Mesenchymal stem cell (in vitro differentiated cells and primary cell): ENCODE results near the gene SFSWAP.

Experiments
- DNase-seq: peaks from one replicate; pipeline ENCODE4 v3.0.0-alpha.2; 2013
- H2AFZ ChIP-seq: one replicate; pipeline ENCODE4 v1.6.1; 2013; ENCODE audit warnings: low read depth, mild to moderate bottlenecking, control low read depth, inconsistent platforms, low read length, moderate library complexity
- H2AK5ac ChIP-seq: 2 replicates; pipeline ENCODE4 v1.6.1; 2013; ENCODE audit warnings: low read length, moderate library complexity, mild to moderate bottlenecking, inconsistent platforms; ENCODE audit not compliant: severe bottlenecking
- H2BK120ac ChIP-seq: one replicate; pipeline ENCODE4 v1.6.1; 2013; ENCODE audit warnings: low read depth, mild to moderate bottlenecking, inconsistent platforms, low read length, moderate library complexity
- H2BK12ac ChIP-seq, 2 experiments: one replicate each; pipeline ENCODE4 v1.6.1; 2013; ENCODE audit warnings: inconsistent platforms in 2 of 2, low read length in 2 of 2, mild to moderate bottlenecking in 2 of 2, moderate library complexity in 2 of 2, control low read depth in 1 of 2
- H2BK15ac ChIP-seq: one replicate; pipeline ENCODE4 v1.6.1; 2013; ENCODE audit warnings: mild to moderate bottlenecking, low read depth, inconsistent platforms; ENCODE audit not compliant: poor library complexity, severe bottlenecking
- H2BK5ac ChIP-seq: 2 replicates; pipeline ENCODE4 v1.6.1; 2013; ENCODE audit warnings: low read depth, mild to moderate bottlenecking, low read length, control low read depth, inconsistent platforms; ENCODE audit not compliant: poor library complexity, severe bottlenecking
- H3K14ac ChIP-seq, 2 experiments: one replicate each; pipeline ENCODE4 v1.6.1; 2013; ENCODE audit warnings: inconsistent platforms in 2 of 2, low read length in 2 of 2, control low read depth in 1 of 2, mild to moderate bottlenecking in 1 of 2, moderate library complexity in 1 of 2
- H3K18ac ChIP-seq, 2 experiments: one replicate each; pipeline ENCODE4 v1.6.1; 2013; ENCODE audit warnings: inconsistent platforms in 2 of 2, low read length in 2 of 2, control low read depth in 1 of 2, low read depth in 1 of 2, mild to moderate bottlenecking in 1 of 2
- H3K23ac ChIP-seq, 2 experiments: one replicate each; pipeline ENCODE4 v1.6.1; 2013; ENCODE audit warnings: inconsistent platforms in 2 of 2, low read length in 2 of 2, mild to moderate bottlenecking in 2 of 2, moderate library complexity in 2 of 2, control low read depth in 1 of 2
- H3K27ac ChIP-seq: 2 replicates; pipeline ENCODE4 v1.5.1; 2013; ENCODE audit warnings: mild to moderate bottlenecking, moderate library complexity, low read length, control low read depth, inconsistent platforms; ENCODE audit not compliant: poor library complexity, severe bottlenecking
- H3K27me3 ChIP-seq, 2 experiments: 2 replicates each; pipeline versions ENCODE4 v1.6.1 to v1.7.0; 2013; ENCODE audit warnings: low read length in 2 of 2, mild to moderate bottlenecking in 2 of 2, moderate library complexity in 2 of 2, control low read depth in 1 of 2, inconsistent platforms in 1 of 2; ENCODE audit not compliant: control insufficient read depth in 1 of 2, insufficient read depth in 1 of 2
- H3K36me3 ChIP-seq, 2 experiments: 2 replicates each; pipeline versions ENCODE4 v1.6.1 to v1.7.0; 2013; ENCODE audit warnings: low read length in 2 of 2, control low read depth in 1 of 2, inconsistent platforms in 1 of 2, low read depth in 1 of 2, mild to moderate bottlenecking in 1 of 2; ENCODE audit not compliant: insufficient read depth in 2 of 2, control insufficient read depth in 1 of 2
- H3K4ac ChIP-seq, 2 experiments: one replicate each; pipeline ENCODE4 v1.6.1; 2013; ENCODE audit warnings: inconsistent platforms in 2 of 2, low read length in 2 of 2, mild to moderate bottlenecking in 2 of 2, moderate library complexity in 2 of 2, control low read depth in 1 of 2, low read depth in 1 of 2
- H3K4me1 ChIP-seq: 2 replicates; pipeline ENCODE4 v1.6.1; 2013; ENCODE audit warnings: low read depth, low read length, control low read depth; ENCODE audit not compliant: control insufficient read depth, insufficient read depth
- H3K4me2 ChIP-seq: 2 replicates; pipeline ENCODE4 v1.6.1; 2013; ENCODE audit warnings: low read length, mild to moderate bottlenecking, inconsistent platforms; ENCODE audit not compliant: poor library complexity, severe bottlenecking
- H3K4me3 ChIP-seq, 2 experiments: 2 replicates each; pipeline versions ENCODE4 v1.5.1 to v1.7.0; 2013; ENCODE audit warnings: low read length in 2 of 2, mild to moderate bottlenecking in 2 of 2, control low read depth in 1 of 2, low read depth in 1 of 2; ENCODE audit not compliant: insufficient read depth in 1 of 2
- H3K79me1 ChIP-seq: replicated peaks from 2 replicates; pipeline ENCODE4 v1.6.1; 2013; ENCODE audit warnings: mild to moderate bottlenecking, control low read depth, low read length, inconsistent platforms; ENCODE audit not compliant: poor library complexity, severe bottlenecking
- H3K9ac ChIP-seq: 2 replicates; pipeline ENCODE4 v1.7.0; 2013; ENCODE audit warnings: mild to moderate bottlenecking, low read length, moderate library complexity
- H3K9me3 ChIP-seq: 2 replicates; pipeline ENCODE4 v1.7.0; 2013; ENCODE audit warnings: mild to moderate bottlenecking, low read length; ENCODE audit not compliant: control insufficient read depth
- H4K8ac ChIP-seq: one replicate; pipeline ENCODE4 v1.6.1; 2013; ENCODE audit warnings: inconsistent platforms, mild to moderate bottlenecking, low read length, moderate library complexity
- H4K91ac ChIP-seq: one replicate; pipeline ENCODE4 v1.6.1; 2013; ENCODE audit warnings: mild to moderate bottlenecking, low read length, inconsistent platforms
- WGBS: methylation state at CpG from one replicate; pipeline ENCODE4 v1.1.7; 2013; ENCODE audit warnings: mixed read lengths; 5-methylcytosine and 5-hydroxymethylcytosine counted together

SFSWAP gene

DNA sequence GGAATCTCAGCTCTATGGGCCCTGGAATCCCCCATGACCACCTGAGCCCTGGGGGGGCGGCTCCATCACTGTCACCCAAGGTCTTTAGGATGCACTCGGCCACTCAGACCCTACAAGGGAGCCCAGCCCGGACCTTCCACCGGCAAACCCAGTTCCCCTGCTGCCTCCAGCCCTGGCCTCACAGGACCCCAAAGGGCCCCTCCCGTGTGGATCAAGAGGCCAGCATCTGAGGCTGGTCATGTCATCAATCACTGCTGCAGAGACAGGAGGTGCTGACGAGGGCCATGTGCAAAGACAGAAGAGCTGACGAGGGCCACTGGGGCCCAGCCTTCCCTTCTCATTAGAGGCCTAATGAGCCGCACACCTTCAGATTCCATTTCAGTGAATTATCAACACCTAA lies 39.0 kb upstream of the SFSWAP start:
- no peak overlapping the region for H3K18ac ChIP-seq
- DNase-seq, result no peak
- H3K14ac ChIP-seq, result no peak overlapping the region
- H3K79me1 ChIP-seq, result no peaks in the 10 kb centered on the region
- no peak overlapping the region for H2BK15ac ChIP-seq
- no peak overlapping the region for H4K91ac ChIP-seq
- H3K9ac ChIP-seq, result no peak overlapping the region
- no peak overlapping the region for H2BK12ac ChIP-seq
- no peak overlapping the region for H4K8ac ChIP-seq
- WGBS, result 63% methylated on average over 8 of the region's 8 CpGs
- H3K27me3 ChIP-seq, result peaks cover 3 to 58% of the 10 kb centered on the region in 2 experiments
- no peaks in the 10 kb centered on the region for H3K36me3 ChIP-seq
- no peak overlapping the region for H3K4ac ChIP-seq
- H3K4me2 ChIP-seq, result no peak overlapping the region
- no peak overlapping the region for H2AFZ ChIP-seq
- no peak overlapping the region for H3K27ac ChIP-seq
- H3K4me3 ChIP-seq, result no peak overlapping the region
- no peak overlapping the region for H3K23ac ChIP-seq
- no peak overlapping the region for H2BK120ac ChIP-seq
- no peaks in the 10 kb centered on the region for H3K4me1 ChIP-seq
- no peak overlapping the region for H2BK5ac ChIP-seq
- no peaks in the 10 kb centered on the region for H3K9me3 ChIP-seq
- no peak overlapping the region for H2AK5ac ChIP-seq

DNA sequence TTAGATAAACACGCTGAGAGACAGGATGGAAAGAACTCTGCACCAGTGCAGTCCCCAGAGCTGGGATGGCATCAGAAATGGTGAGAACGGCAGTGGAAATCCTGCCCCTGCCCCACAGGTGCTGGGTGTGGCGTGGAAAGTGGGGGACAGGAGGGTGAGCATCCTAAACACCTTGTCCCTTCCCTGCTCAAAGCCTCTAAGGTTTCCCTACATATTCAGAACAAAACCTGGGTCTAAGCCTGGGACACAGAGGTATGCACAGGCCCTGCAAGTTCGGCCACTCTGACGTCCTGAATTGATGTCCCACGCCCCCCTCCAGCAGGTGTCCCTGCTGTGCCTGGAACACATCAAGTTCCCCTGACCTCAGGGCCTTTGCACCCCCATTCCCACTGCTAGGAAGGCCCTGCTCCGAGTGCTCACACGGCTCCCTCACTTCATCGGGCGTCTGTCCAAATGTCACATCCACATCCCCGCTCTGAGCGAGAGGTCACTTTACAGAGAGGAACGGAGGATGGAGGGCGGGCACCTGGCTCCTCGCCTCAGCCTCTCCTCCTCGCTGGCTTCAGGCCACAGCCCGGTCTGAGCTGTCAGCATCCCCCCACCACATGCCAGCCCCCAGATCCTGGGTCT lies 38.5 kb upstream of the SFSWAP start:
- H3K4me1 ChIP-seq, result no peaks in the 10 kb centered on the region
- H3K9ac ChIP-seq, result no peak overlapping the region
- H3K18ac ChIP-seq, result no peak overlapping the region
- no peak overlapping the region for H3K14ac ChIP-seq
- H3K23ac ChIP-seq, result no peak overlapping the region
- H3K4me3 ChIP-seq, result no peak overlapping the region
- no peak overlapping the region for H3K4ac ChIP-seq
- H2BK15ac ChIP-seq, result no peak overlapping the region
- H2AK5ac ChIP-seq, result no peak overlapping the region
- no peak overlapping the region for H2BK5ac ChIP-seq
- H2AFZ ChIP-seq, result no peak overlapping the region
- no peak overlapping the region for H4K91ac ChIP-seq
- no peak overlapping the region for H2BK12ac ChIP-seq
- peaks cover 3 to 58% of the 10 kb centered on the region in 2 experiments for H3K27me3 ChIP-seq
- 81% methylated on average over 16 of the region's 17 CpGs for WGBS
- H3K36me3 ChIP-seq, result no peaks in the 10 kb centered on the region
- H3K9me3 ChIP-seq, result no peaks in the 10 kb centered on the region
- no peak overlapping the region for H3K4me2 ChIP-seq
- no peaks in the 10 kb centered on the region for H3K79me1 ChIP-seq
- no peak overlapping the region for H3K27ac ChIP-seq
- H4K8ac ChIP-seq, result no peak overlapping the region
- DNase-seq, result no peak
- H2BK120ac ChIP-seq, result no peak overlapping the region

DNA sequence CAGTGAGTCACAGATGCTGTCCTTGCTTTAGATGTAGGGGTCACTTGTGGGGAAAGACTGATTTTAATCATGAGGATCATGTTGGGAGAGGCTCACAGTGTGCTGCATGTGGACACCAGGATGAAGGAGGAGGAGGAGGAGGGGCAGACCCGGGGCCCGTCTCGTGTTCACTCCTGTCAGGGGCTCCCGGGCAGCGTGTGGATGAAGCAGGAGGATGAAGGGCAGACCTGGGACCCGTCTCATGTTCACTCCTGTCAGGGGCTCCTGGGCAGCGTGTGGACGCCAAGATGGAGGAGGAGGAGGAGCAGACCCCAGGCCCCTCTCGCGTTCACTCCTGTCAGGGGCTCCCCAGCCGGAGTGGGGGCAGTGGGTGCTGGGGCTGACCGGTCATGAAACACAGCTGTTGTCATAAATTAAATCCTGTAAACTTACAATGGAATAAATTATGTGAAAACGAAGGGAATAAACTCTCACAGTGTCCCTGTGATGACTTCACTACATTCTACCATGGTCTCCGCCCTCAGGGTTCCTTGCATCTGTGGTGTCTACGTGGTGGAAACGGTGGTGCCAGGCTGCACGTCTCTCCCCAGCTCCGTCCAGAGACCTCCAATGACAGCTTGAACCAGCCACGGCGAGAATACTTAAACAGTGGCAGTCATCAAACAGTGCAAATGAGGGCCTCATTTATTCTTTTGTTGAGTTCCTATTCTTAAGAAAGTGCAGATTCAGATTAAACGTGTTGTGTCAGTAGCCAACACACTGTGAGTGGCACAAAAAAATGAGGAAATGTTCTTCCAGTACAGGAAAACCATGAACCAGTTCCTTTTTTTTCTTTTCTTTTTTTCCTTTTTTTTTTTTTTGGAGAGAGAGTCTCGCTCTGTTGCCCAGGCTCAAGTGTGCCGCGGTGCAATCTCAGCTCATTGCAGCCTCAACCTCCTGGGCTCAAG lies 37.7 kb upstream of the SFSWAP start:
- Histone ChIP-seq H2AK5ac (no peak overlapping the region), H4K91ac (no peak overlapping the region), H3K23ac (no peak overlapping the region), H3K27me3 (peaks cover 3 to 52% of the 10 kb centered on the region in 2 experiments), H3K36me3 (no peaks in the 10 kb centered on the region), H3K4me2 (no peak overlapping the region), H2BK12ac (no peak overlapping the region), H3K9ac (no peak overlapping the region), H3K14ac (no peak overlapping the region), H2BK15ac (no peak overlapping the region), H3K27ac (no peak overlapping the region), H3K4me1 (no peaks in the 10 kb centered on the region), H3K9me3 (no peaks in the 10 kb centered on the region), H3K4me3 (no peak overlapping the region), H4K8ac (no peak overlapping the region), H2AFZ (no peak overlapping the region), H3K79me1 (no peaks in the 10 kb centered on the region), H3K4ac (no peak overlapping the region), H2BK5ac (no peak overlapping the region), H3K18ac (no peak overlapping the region), H2BK120ac (no peak overlapping the region)
- 83% methylated on average over 17 of the region's 24 CpGs for WGBS
- no peak for DNase-seq

DNA sequence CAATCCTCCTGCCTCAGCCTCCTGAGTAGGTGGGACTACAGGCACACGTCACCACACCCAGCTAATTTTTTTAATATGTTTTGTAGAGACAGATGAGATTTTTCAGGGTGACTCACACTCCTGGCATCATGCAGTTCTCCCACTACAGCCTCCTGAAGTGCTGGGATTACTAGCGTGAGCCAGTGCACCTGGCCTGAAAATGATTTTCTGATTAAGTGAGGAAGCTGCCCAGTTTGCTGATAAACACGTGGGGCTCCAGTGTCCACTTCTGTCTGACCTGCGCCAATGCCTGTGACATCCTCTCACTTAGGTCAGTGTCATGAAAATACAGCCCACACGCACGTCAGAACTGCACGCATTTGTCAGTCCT lies 37.0 kb upstream of the SFSWAP start:
- no peak for DNase-seq
- Histone ChIP-seq H3K4ac (no peak overlapping the region), H2AK5ac (no peak overlapping the region), H3K4me3 (no peak overlapping the region), H3K27ac (no peak overlapping the region), H3K79me1 (no peaks in the 10 kb centered on the region), H4K91ac (no peak overlapping the region), H3K36me3 (no peaks in the 10 kb centered on the region), H3K4me1 (no peaks in the 10 kb centered on the region), H3K14ac (no peak overlapping the region), H3K4me2 (no peak overlapping the region), H3K23ac (no peak overlapping the region), H4K8ac (no peak overlapping the region), H3K18ac (no peak overlapping the region), H3K9ac (no peak overlapping the region), H3K27me3 (peaks cover 3 to 50% of the 10 kb centered on the region in 2 experiments), H2BK5ac (no peak overlapping the region), H2AFZ (no peak overlapping the region), H3K9me3 (no peaks in the 10 kb centered on the region), H2BK120ac (no peak overlapping the region), H2BK15ac (no peak overlapping the region), H2BK12ac (no peak overlapping the region)
- WGBS, result 81% methylated on average over 6 of the region's 7 CpGs
